GM12801 (cell line): Measurements from ENCODE around the gene GOLGB1.

Experiments
- CTCF ChIP-seq: IDR thresholded peaks from one replicate; pipeline ENCODE4 v1.5.1; 2011; ENCODE audit warnings: control low read depth; ENCODE audit not compliant: insufficient read length; ENCODE audit errors: extremely low read depth

The GOLGB1 gene

GRCh38 chr3:121749276-121750086 lies at the start of gene GOLGB1:
Gene GOLGB1 (minus strand): TSS chr3:121749741. CDS start chr3:121730971, 18,770 bp downstream.
- TF ChIP-seq CTCF: no peak

- TF ChIP-seq CTCF: no peak
These were observed 47.4 kb upstream of the GOLGB1 start for GRCh38 chr3:121796970-121797369.

GRCh38 chr3:121794264-121794983 lies 44.9 kb upstream of the GOLGB1 start:
- TF ChIP-seq CTCF: no peak

GRCh38 chr3:121793078-121793477 lies 43.5 kb upstream of the GOLGB1 start:
- no peak for TF ChIP-seq CTCF

GRCh38 chr3:121786485-121786884 lies 36.9 kb upstream of the GOLGB1 start:
- no peak for TF ChIP-seq CTCF

- TF ChIP-seq CTCF: no peak
These were observed 32.1 kb upstream of the GOLGB1 start for GRCh38 chr3:121781611-121782010.

- TF ChIP-seq CTCF: no peak
These were observed 19.7 kb upstream of the GOLGB1 start for GRCh38 chr3:121769246-121769645.
